K562 (cell line): ENCODE results near the gene KLF2. TPM values are rescaled to one million over a fixed set of nuclear protein-coding genes. Genes with fewer than 3 reads are reported as not detected.

ENCODE experiments used
- ATAC-seq: fragments of 200-7000 bp; cut with Tn5 transposase; 3 replicates; pipeline ENCODE4 v1.9.1; 2020; ENCODE audit warnings: moderate library complexity
- BruUV-seq: library from RNA; stranded (reverse); fragments of 400-500 nt; replicated peaks from 2 replicates; lab custom pipeline; 2021; lab: Mats Ljungman, UMichigan
- CTCF ChIA-PET: fragments of 300-600 bp; formaldehyde crosslinking; extraction: SDS; loops from one replicate; lab custom pipeline; 2021; ENCODE audit warnings: low intra/inter-chr PET ratio; lab: Yijun Ruan, JAX
- POLR2A ChIA-PET: fragments of 300-600, 350-650 bp; sonication (Branson Sonifier 250); formaldehyde crosslinking; extraction: SDS; loops from one replicate; lab custom pipeline; 2021; ENCODE audit warnings: antibody characterized with exemption, inconsistent platforms; lab: Yijun Ruan, JAX
- DNase-seq, 4 experiments: peaks; one replicate each; pipeline versions ENCODE4 v3.0.0 to v3.0.0-alpha.2; 2011 to 2018; ENCODE audit warnings: low spot score in 3 of 4, mixed read lengths in 3 of 4; ENCODE audit errors: extremely low read depth in 1 of 4
- FAIRE-seq: peaks from 2 replicates; lab custom pipeline; 2011; peaks lifted over from hg19 to GRCh38; lab: Jason Lieb, UNC
- H2AFZ ChIP-seq: 2 replicates; pipeline ENCODE4 v1.6.0; 2011; ENCODE audit warnings: low read depth, low read length, control low read depth, inconsistent platforms
- H3K27ac ChIP-seq: fragments of 200-600 bp; 3 replicates; pipeline ENCODE4 v1.8.0; 2011; ENCODE audit warnings: low read depth, mild to moderate bottlenecking, control low read depth, inconsistent platforms, low read length, moderate library complexity, mixed read lengths; ENCODE audit errors: extremely low read depth
- H3K27me3 ChIP-seq, 2 experiments: fragments of 300-600 bp in 1 of 2; 2 replicates in 1 of 2; 3 replicates in 1 of 2; pipeline versions ENCODE4 v1.6.0 to v1.8.0; 2011; ENCODE audit warnings: inconsistent platforms in 2 of 2, low read length in 2 of 2, mild to moderate bottlenecking in 1 of 2, mixed read lengths in 1 of 2, moderate library complexity in 1 of 2; ENCODE audit not compliant: control insufficient read depth in 2 of 2, insufficient read depth in 2 of 2
- H3K36me3 ChIP-seq: fragments of 300-600 bp; 3 replicates; pipeline ENCODE4 v1.8.0; 2011; ENCODE audit warnings: mild to moderate bottlenecking, low read length, inconsistent platforms; ENCODE audit not compliant: control insufficient read depth, insufficient read depth
- H3K4me1 ChIP-seq, 2 experiments: fragments of 200-600 bp in 1 of 2; replicated peaks in 1 of 2; 2 replicates in 1 of 2; 3 replicates in 1 of 2; pipeline versions ENCODE4 v1.5.1 to v1.8.0; 2011; ENCODE audit warnings: inconsistent platforms in 2 of 2, low read length in 2 of 2, mild to moderate bottlenecking in 1 of 2, mixed read lengths in 1 of 2, moderate library complexity in 1 of 2; ENCODE audit not compliant: control insufficient read depth in 2 of 2, insufficient read depth in 2 of 2
- H3K4me2 ChIP-seq: 2 replicates; pipeline ENCODE4 v1.6.1; 2011; ENCODE audit warnings: low read length, control low read depth, inconsistent platforms, mixed read lengths; ENCODE audit not compliant: insufficient read depth
- H3K4me3 ChIP-seq: fragments of 200-600 bp; sonication (generic), shearing (Covaris generic); 2 replicates; pipeline ENCODE4 v1.5.1; 2016; ENCODE audit warnings: control low read depth, inconsistent platforms
- H3K79me2 ChIP-seq: fragments of 200-600 bp; 3 replicates; pipeline ENCODE4 v1.8.0; 2011; ENCODE audit warnings: low read length, inconsistent platforms; ENCODE audit not compliant: control insufficient read depth, insufficient read depth
- H3K9ac ChIP-seq, 2 experiments: 2 replicates each; pipeline versions ENCODE4 v1.6.0 to v1.6.1; 2011; ENCODE audit warnings: low read depth in 2 of 2, low read length in 2 of 2, control low read depth in 1 of 2, inconsistent platforms in 1 of 2, mild to moderate bottlenecking in 1 of 2, mixed read lengths in 1 of 2; ENCODE audit not compliant: insufficient read depth in 1 of 2
- H3K9me1 ChIP-seq: one replicate; pipeline ENCODE4 v1.6.0; 2011; ENCODE audit warnings: inconsistent platforms, mild to moderate bottlenecking, low read length, moderate library complexity; ENCODE audit not compliant: control insufficient read depth, insufficient read depth
- H3K9me3 ChIP-seq: replicated peaks from 2 replicates; pipeline ENCODE4 v1.5.1; 2011; ENCODE audit warnings: low read depth, low read length, inconsistent platforms; ENCODE audit not compliant: control insufficient read depth, insufficient read depth
- H4K20me1 ChIP-seq: replicated peaks from 2 replicates; pipeline ENCODE4 v1.6.1; 2011; ENCODE audit warnings: low read length, inconsistent platforms, mixed read lengths; ENCODE audit not compliant: control insufficient read depth, insufficient read depth
- C11orf30 ChIP-seq: fragments of 450-650 bp; IDR thresholded peaks from 2 replicates; pipeline ENCODE4 v1.6.1; 2016; ENCODE audit warnings: low read depth, mild to moderate bottlenecking
- CEBPG ChIP-seq, 3 experiments: fragments of 200-800 bp in 1 of 3; sonication (Bioruptor generic) in 1 of 3; sonication (generic) in 1 of 3; formaldehyde crosslinking in 1 of 3; IDR thresholded peaks in 2 of 3; conservative IDR thresholded peaks in 1 of 3; 2 replicates each; pipeline versions ENCODE4 v1.6.1 to v1.8.0; 2016 to 2022; ENCODE audit warnings: missing compliant biosample characterization in 2 of 3, missing genetic modification characterization in 2 of 3, mild to moderate bottlenecking in 1 of 3, missing genetic modification reagents in 1 of 3
- COPS2 ChIP-seq: fragments of 450-650 bp; conservative IDR thresholded peaks from 2 replicates; pipeline ENCODE4 v1.6.1; 2016; ENCODE audit warnings: mild to moderate bottlenecking, moderate library complexity
- ESRRA ChIP-seq: fragments of 450-650 bp; IDR thresholded peaks from 2 replicates; pipeline ENCODE4 v1.6.1; 2014; ENCODE audit warnings: low read depth, mild to moderate bottlenecking, moderate library complexity, borderline replicate concordance
- KDM1A ChIP-seq, 2 experiments: fragments of 450-650 bp; IDR thresholded peaks; 2 replicates each; pipeline ENCODE4 v1.6.1; 2016; ENCODE audit warnings: mild to moderate bottlenecking in 2 of 2
- L3MBTL2 ChIP-seq: fragments of 450-650 bp; IDR thresholded peaks from 2 replicates; pipeline ENCODE4 v1.6.1; 2016; ENCODE audit warnings: mild to moderate bottlenecking, moderate library complexity
- MAFF ChIP-seq: IDR thresholded peaks from 2 replicates; pipeline ENCODE4 v1.6.1; 2012; ENCODE audit warnings: low read length, improper control_type of control experiment
- MAFG ChIP-seq: fragments of 450-650 bp; conservative IDR thresholded peaks from 2 replicates; pipeline ENCODE4 v1.6.1; 2016; ENCODE audit warnings: missing genetic modification characterization, missing compliant biosample characterization
- MYC ChIP-seq, 2 experiments: fragments of 250-450 bp in 1 of 2; sonication (Bioruptor Pico) in 1 of 2; IDR thresholded peaks; 2 replicates each; pipeline versions ENCODE4 v1.5.1 to v1.6.1; 2012 to 2021; ENCODE audit warnings: low read depth in 2 of 2, borderline replicate concordance in 1 of 2, improper control_type of control experiment in 1 of 2, low read length in 1 of 2, mild to moderate bottlenecking in 1 of 2, moderate library complexity in 1 of 2
- NFE2 ChIP-seq: IDR thresholded peaks from 2 replicates; pipeline ENCODE4 v1.6.1; 2014; ENCODE audit warnings: antibody characterized with exemption, low read depth
- RBM17 ChIP-seq: fragments of 200-400 bp; formaldehyde crosslinking; IDR thresholded peaks from 2 replicates; pipeline ENCODE4 v1.6.1; 2017; ENCODE audit warnings: low read depth, mild to moderate bottlenecking, low read length, borderline replicate concordance
- RBM25 ChIP-seq: fragments of 200-400 bp; formaldehyde crosslinking; IDR thresholded peaks from 2 replicates; pipeline ENCODE4 v1.6.1; 2018; ENCODE audit warnings: low read length, low read depth, moderate library complexity; ENCODE audit not compliant: severe bottlenecking
- RBM34 ChIP-seq: fragments of 200-400 bp; formaldehyde crosslinking; IDR thresholded peaks from 2 replicates; pipeline ENCODE4 v1.6.1; 2018; ENCODE audit warnings: low read length, borderline replicate concordance; ENCODE audit not compliant: insufficient read depth
- RCOR1 ChIP-seq, 2 experiments: IDR thresholded peaks; 2 replicates each; pipeline ENCODE4 v1.6.1; 2012; ENCODE audit warnings: low read depth in 2 of 2, low read length in 2 of 2, borderline replicate concordance in 1 of 2, improper control_type of control experiment in 1 of 2
- STAT5B ChIP-seq: fragments of 250-450 bp; sonication (Bioruptor Pico); IDR thresholded peaks from 2 replicates; pipeline ENCODE4 v1.8.0; 2021; ENCODE audit warnings: mild to moderate bottlenecking, inconsistent platforms
- TARDBP ChIP-seq: fragments of 450-650 bp; IDR thresholded peaks from 2 replicates; pipeline ENCODE4 v1.6.1; 2016
- TBP ChIP-seq: optimal IDR thresholded peaks from 2 replicates; pipeline ENCODE3; 2011; ENCODE audit warnings: low read depth, low read length, improper control_type of control experiment
- WGBS: fragments of 100-300 bp; shearing (Covaris generic); methylation state at CpG from one replicate; pipeline ENCODE4 v1.1.6; 2016; ENCODE audit warnings: low coverage, mixed read lengths; ENCODE audit not compliant: insufficient coverage; ENCODE audit errors: missing lambda C conversion rate; 5-methylcytosine and 5-hydroxymethylcytosine counted together
- in situ Hi-C: fragments of 300-500 bp; cut with MboI; formaldehyde crosslinking; loops from 4 replicates; pipeline ENCODE4 v1.15.0; 2018; ENCODE audit warnings: inconsistent platforms, mixed read lengths
- intact Hi-C: fragments of 100-400 bp; cut with micrococcal nuclease; formaldehyde crosslinking; loops from 2 replicates; pipeline ENCODE4 v1.14.2; 2022
- polyA plus RNA-seq, 8 experiments: library from polyadenylated mRNA; depleted of rRNA in 4 of 8; stranded (reverse) in 5 of 8; unstranded in 3 of 8; fragments of >200 nt; fragmentation: Nextera tagmentation in 2 of 8; fragmentation: Illumina TruSeq in 1 of 8; extraction: Ambion mirVana in 2 of 8; extraction: Trizol in 1 of 8; gene quantifications; 2 replicates each; pipeline versions ENCODE4 v1.2.1 to v1.2.3, GENCODE V29; 2011 to 2014; ENCODE audit warnings: inconsistent platforms in 1 of 8, missing spikeins in 1 of 8
- total RNA-seq, 7 experiments: library from RNA; depleted of rRNA in 6 of 7; stranded (reverse); fragments of >200 nt in 6 of 7; fragmentation: Illumina TruSeq in 2 of 7; extraction: Trizol in 2 of 7; gene quantifications; 2 replicates each; pipeline versions ENCODE4 v1.2.1 to v1.2.3, GENCODE V29; 2011 to 2021; ENCODE audit warnings: low replicate concordance in 1 of 7
- TF ChIP-seq, protein P1 (sequence below), 2 experiments: fragments of 450-650 bp; conservative IDR thresholded peaks; 2 replicates each; pipeline ENCODE4 v1.6.1; 2017; ENCODE audit warnings: mild to moderate bottlenecking in 2 of 2, moderate library complexity in 2 of 2
- TF ChIP-seq, protein P2 (sequence below): fragments of 450-650 bp; formaldehyde crosslinking; IDR thresholded peaks from 2 replicates; pipeline ENCODE4 v1.4.0; 2022; ENCODE audit warnings: missing genetic modification characterization

The KLF2 gene
- total and polyA plus RNA-seq, 9 of the 15 experiments (the other 6 are each of a cell fraction or from before 2014, with no cell fraction given): 0.07 to 0.71 TPM; not detected in 7

DNA sequence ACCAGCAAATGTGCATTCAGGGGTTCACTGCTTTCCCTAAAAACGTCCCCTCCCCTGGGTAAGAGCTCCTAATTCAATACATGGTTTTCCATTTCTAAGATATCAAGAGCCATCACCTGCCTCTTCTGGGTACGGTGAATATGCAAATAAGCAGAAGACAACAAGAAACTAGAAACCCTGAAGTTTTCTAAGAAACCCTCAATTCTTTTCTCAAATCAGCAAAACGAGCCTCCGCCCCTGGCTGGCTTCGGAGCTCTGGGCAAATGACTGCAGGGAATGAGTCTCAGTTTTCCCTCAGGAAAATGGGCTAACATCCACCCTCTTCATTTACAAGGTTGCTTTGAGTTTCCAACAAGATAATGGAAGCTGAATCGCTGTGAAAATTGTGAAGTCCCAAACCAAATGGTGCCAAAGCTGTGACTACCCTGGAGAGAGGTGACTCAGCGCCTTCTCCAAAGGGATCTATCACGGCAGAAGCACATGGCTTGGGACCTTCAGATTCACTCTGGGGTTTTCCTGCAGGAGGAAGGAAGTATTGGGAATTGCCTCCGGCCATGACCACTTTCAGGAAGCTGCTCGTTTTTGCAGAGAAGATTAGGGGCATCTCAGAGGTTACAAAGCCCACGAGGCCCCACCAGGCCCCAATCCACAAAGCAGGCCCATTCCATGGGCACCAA is 26.6 kb downstream of the KLF2 start:
- in situ Hi-C loops (no loop called here), intact Hi-C loops (no loop called here)
- H3K9ac ChIP-seq: peak overlapping the region in 1 of 2 experiments; percentile 14; a peak in 1 of 4 replicates
- no peaks in the 10 kb centered on the region for H3K79me2 ChIP-seq
- no peak overlapping the region for H3K4me2 ChIP-seq
- H3K27me3 ChIP-seq: no peaks in the 10 kb centered on the region
- CTCF ChIA-PET: no interaction called here
- peak; percentile 58 for FAIRE-seq
- H3K9me3 ChIP-seq: no peaks in the 10 kb centered on the region
- WGBS: 32% methylated on average over 11 of the region's 11 CpGs
- H3K27ac ChIP-seq: peak overlapping the region; percentile 10; the same call in 1 of the 3 replicates
- H4K20me1 ChIP-seq: no peaks in the 10 kb centered on the region
- H2AFZ ChIP-seq: peak overlapping the region; percentile 30
- no TSS peak for BruUV-seq
- H3K4me3 ChIP-seq: no peak overlapping the region
- peak in 1 of 4 experiments; percentile 32 for DNase-seq
- POLR2A ChIA-PET: interaction anchor here (1.0 to 1.2 kb wide), 2 partner anchors 10 to 145 kb away, joined by 3 to 4 read pairs; no protein-coding TSS in a partner anchor
- ATAC-seq: no peak
- no peaks in the 10 kb centered on the region for H3K36me3 ChIP-seq
- no peaks in the 10 kb centered on the region for H3K9me1 ChIP-seq
- peaks cover 10 to 11% of the 10 kb centered on the region in 2 experiments for H3K4me1 ChIP-seq
- TF ChIP-seq MAFG (peak; percentile 76), CEBPG (CRISPR knock-in tag; IDR thresholded peaks at IDR 0.05) (no peak), CEBPG (tag; conservative IDR thresholded peaks at IDR 0.05 in 1 of 2, IDR thresholded peaks at IDR 0.05 in 1 of 2) (no peak), RBM25 (peak; percentile 30), MAFF (peak; percentile 3; the same call in 1 of the 2 replicates), NFE2 (peak; percentile 76), KDM1A (IDR thresholded peaks at IDR 0.05) (0 out of 4 replicates have a peak, but pooled peaks of 1 of the 2 experiments have one; percentile 20), TARDBP (no peak), STAT5B (CRISPR knock-in tag) (no peak), RBM34 (no peak), TBP (peak; percentile 73), RCOR1 (IDR thresholded peaks at IDR 0.05; ENCODE audit: borderline replicate concordance in 1 of 2, low read depth in 2 of 2, low read length in 2 of 2) (peak in 1 of 2 experiments; percentile 55; a peak in 1 of 4 replicates), RBM17 (no peak), C11orf30 (peak; percentile 73; the same call in 1 of the 2 replicates), ESRRA (peak; percentile 83), COPS2 (no peak), L3MBTL2 (peak; percentile 33; the same call in 1 of the 2 replicates), MYC (IDR thresholded peaks at IDR 0.05; ENCODE audit: low read depth, low read length) (peak; percentile 17; the same call in 1 of the 2 replicates), MYC (CRISPR knock-in tag; IDR thresholded peaks at IDR 0.05; ENCODE audit: borderline replicate concordance, low read depth) (no peak)
- TF ChIP-seq, protein P1, sequence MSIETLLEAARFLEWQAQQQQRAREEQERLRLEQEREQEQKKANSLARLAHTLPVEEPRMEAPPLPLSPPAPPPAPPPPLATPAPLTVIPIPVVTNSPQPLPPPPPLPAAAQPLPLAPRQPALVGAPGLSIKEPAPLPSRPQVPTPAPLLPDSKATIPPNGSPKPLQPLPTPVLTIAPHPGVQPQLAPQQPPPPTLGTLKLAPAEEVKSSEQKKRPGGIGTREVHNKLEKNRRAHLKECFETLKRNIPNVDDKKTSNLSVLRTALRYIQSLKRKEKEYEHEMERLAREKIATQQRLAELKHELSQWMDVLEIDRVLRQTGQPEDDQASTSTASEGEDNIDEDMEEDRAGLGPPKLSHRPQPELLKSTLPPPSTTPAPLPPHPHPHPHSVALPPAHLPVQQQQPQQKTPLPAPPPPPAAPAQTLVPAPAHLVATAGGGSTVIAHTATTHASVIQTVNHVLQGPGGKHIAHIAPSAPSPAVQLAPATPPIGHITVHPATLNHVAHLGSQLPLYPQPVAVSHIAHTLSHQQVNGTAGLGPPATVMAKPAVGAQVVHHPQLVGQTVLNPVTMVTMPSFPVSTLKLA (conservative IDR thresholded peaks at IDR 0.05): peak in 1 of 2 experiments; percentile 36; a peak in 1 of 4 replicates
- TF ChIP-seq, protein P2, sequence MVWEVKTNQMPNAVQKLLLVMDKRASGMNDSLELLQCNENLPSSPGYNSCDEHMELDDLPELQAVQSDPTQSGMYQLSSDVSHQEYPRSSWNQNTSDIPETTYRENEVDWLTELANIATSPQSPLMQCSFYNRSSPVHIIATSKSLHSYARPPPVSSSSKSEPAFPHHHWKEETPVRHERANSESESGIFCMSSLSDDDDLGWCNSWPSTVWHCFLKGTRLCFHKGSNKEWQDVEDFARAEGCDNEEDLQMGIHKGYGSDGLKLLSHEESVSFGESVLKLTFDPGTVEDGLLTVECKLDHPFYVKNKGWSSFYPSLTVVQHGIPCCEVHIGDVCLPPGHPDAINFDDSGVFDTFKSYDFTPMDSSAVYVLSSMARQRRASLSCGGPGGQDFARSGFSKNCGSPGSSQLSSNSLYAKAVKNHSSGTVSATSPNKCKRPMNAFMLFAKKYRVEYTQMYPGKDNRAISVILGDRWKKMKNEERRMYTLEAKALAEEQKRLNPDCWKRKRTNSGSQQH (CRISPR knock-in tag): no peak
